Pancreas (tissue), 10 donors: ENCODE results near the gene GULP1. TPM values are rescaled to one million over a fixed set of nuclear protein-coding genes. Genes with fewer than 3 reads are reported as not detected.

ENCODE experiments used
- ATAC-seq, 4 donors: fragments of 200-7000 bp; cut with Tn5 transposase; one replicate each; pipeline versions ENCODE4 v1.8.0 to v1.9.1; 2020; ENCODE audit warnings: mild to moderate bottlenecking in 4 of 4, moderate library complexity in 4 of 4
- DNase-seq, 6 donors: peaks; one replicate each; pipeline ENCODE4 v3.0.0-alpha.2; 2020
- FAIRE-seq: peaks from 2 replicates; lab custom pipeline; 2012; peaks lifted over from hg19 to GRCh38; lab: Jason Lieb, UNC
- H3K27ac ChIP-seq, 4 donors: fragments of 200-600 bp; sonication (generic); 1 replicate in 3 of 4; 2 replicates in 1 of 4; pipeline versions ENCODE4 v1.5.0 to v1.8.0; 2020
- H3K27me3 ChIP-seq, 4 donors: fragments of 200-600 bp; one replicate each; pipeline ENCODE4 v1.8.0; 2021
- H3K36me3 ChIP-seq, 3 donors: fragments of 200-600 bp; sonication (generic) in 1 of 3; one replicate each; pipeline versions ENCODE4 v1.5.0 to v1.8.0; 2020 to 2021
- H3K4me1 ChIP-seq, 3 donors: fragments of 200-600 bp; one replicate each; pipeline ENCODE4 v1.8.0; 2021
- H3K4me3 ChIP-seq, 4 donors: fragments of 200-600 bp; sonication (generic) in 2 of 4; one replicate each; pipeline versions ENCODE4 v1.5.0 to v1.8.0; 2020 to 2021
- H3K9me3 ChIP-seq, 4 donors: fragments of 200-600 bp; one replicate each; pipeline ENCODE4 v1.8.0; 2021
- CTCF ChIP-seq, 4 donors: fragments of 200-600 bp; sonication (generic) in 3 of 4; IDR thresholded peaks; one replicate each; pipeline versions ENCODE4 v1.5.0 to v1.8.0; 2021; ENCODE audit warnings: antibody characterized with exemption in 4 of 4
- WGBS, 2 donors: extraction: QIAGEN DNeasy Blood & Tissue Kit; methylation state at CpG; one replicate each; pipeline ENCODE4 v1.1.7; 2013; 5-methylcytosine and 5-hydroxymethylcytosine counted together
- intact Hi-C, 3 donors: fragments of 100-400 bp; cut with DNase I; formaldehyde crosslinking; loops; one replicate each; pipeline versions ENCODE4 v1.11.1 to v1.14.2; 2022
- polyA plus RNA-seq, 2 donors: library from polyadenylated mRNA; stranded (reverse); fragments of 200-250 nt; gene quantifications; one replicate each; pipeline ENCODE4 v1.2.3, GENCODE V29; 2013
- total RNA-seq, 6 donors: library from RNA; stranded (reverse); fragmentation: NEBNext Ultra II Directional in 4 of 6; extraction: Animal tissue kit (Norgen Biotek cat#: 25700) in 4 of 6; gene quantifications; one replicate each; pipeline versions ENCODE4 v1.2.1 to v1.2.4, GENCODE V29; 2021 to 2023
- donor health status: healthy with polysubstance abuse.
- donor health status: DM: no; HTN: no; CAD: no; lungs with moderate emphysema.
- donor health status: DM: no; HTN: no; CAD: no.
- donor health status: control.
- donor health status: control.
- donor health status: Bipolar disorder and iron deficiency.
- donor health status: DM: yes; HTN: yes; CAD: no.
- donor health status: DM: no; HTN: no; CAD: no.
- donor health status: DM: no; HTN: no; CAD: no.
- donor health status: DM: yes; HTN: yes; CAD: no.

GULP1 gene
- total and polyA plus RNA-seq, 8 donors, result 5.4 to 35.7 (median 17.5) TPM

- Histone ChIP-seq H3K36me3 (no peaks in the 10 kb centered on the region), H3K9me3 (no peaks in the 10 kb centered on the region), H3K27me3 (no peaks in the 10 kb centered on the region), H3K27ac (no peak overlapping the region), H3K4me1 (peaks cover 0 to 6% (median 4%) of the 10 kb centered on the region in 3 donors), H3K4me3 (no peak overlapping the region)
- DNase-seq, result no peak
- no peak for ATAC-seq
- 96 to 97% methylated on average over 2 of the region's 2 CpGs for WGBS, 2 donors
- TF ChIP-seq CTCF (IDR thresholded peaks at IDR 0.05), result no peak
- no peak for FAIRE-seq
- intact Hi-C loops, result no loop called here
These were observed 189.8 kb downstream of the GULP1 start for GRCh38 chr2:188481474-188481873.

DNA sequence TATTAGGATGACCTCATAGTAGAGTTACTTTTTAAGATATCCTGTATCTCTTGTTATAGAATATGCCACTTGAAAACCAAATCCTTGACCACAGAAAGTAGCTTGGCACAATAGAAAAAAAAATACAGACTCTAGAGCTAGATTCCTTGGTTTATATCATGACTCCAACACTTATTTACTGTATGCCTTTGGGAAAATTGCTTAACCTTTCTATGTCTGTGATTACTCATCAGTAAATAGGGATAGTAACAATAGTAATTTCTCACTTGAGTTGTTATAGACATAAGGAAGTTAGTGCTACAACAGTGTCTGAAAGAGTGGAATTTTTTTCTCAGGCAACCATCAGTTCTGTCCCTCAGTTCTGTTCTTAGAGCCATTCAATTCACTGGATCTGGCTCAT is 193.8 kb downstream of the GULP1 start:
- no peaks in the 10 kb centered on the region for H3K36me3 ChIP-seq
- H3K9me3 ChIP-seq, result no peaks in the 10 kb centered on the region
- no peaks in the 10 kb centered on the region for H3K4me1 ChIP-seq
- TF ChIP-seq CTCF (IDR thresholded peaks at IDR 0.05), result no peak
- DNase-seq, result no peak
- intact Hi-C loops, result no loop called here
- H3K27me3 ChIP-seq, result no peaks in the 10 kb centered on the region
- FAIRE-seq, result no peak
- ATAC-seq, result no peak
- H3K4me3 ChIP-seq, result no peak overlapping the region
- no peak overlapping the region for H3K27ac ChIP-seq

DNA sequence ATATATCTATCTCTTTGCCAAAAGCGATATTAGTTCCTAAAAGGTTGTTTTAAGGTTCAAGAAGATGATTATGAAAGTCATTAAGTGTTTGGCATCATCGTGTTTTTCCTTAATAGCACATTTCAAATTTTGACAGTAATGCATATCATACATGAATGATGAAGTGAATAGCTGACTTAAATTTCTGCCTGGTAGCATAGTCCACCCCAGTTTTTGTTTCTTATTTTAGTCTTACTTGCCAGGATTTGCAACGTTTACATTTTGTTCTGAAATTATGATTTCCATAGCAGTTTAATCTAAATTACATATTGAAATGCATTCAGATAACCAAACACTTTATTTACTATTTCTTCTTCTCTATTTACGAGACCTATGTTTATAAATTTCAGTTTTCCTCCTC is 201.1 kb downstream of the GULP1 start:
- Histone ChIP-seq H3K27me3 (no peaks in the 10 kb centered on the region), H3K4me1 (no peaks in the 10 kb centered on the region), H3K36me3 (no peaks in the 10 kb centered on the region), H3K27ac (no peak overlapping the region), H3K4me3 (no peak overlapping the region), H3K9me3 (no peaks in the 10 kb centered on the region)
- intact Hi-C loops, result no loop called here
- FAIRE-seq (no peak), DNase-seq (no peak), ATAC-seq (no peak)
- no peak for TF ChIP-seq CTCF (IDR thresholded peaks at IDR 0.05)
- WGBS, 2 donors, result 86 to 87% methylated on average over 4 of the region's 4 CpGs

DNA sequence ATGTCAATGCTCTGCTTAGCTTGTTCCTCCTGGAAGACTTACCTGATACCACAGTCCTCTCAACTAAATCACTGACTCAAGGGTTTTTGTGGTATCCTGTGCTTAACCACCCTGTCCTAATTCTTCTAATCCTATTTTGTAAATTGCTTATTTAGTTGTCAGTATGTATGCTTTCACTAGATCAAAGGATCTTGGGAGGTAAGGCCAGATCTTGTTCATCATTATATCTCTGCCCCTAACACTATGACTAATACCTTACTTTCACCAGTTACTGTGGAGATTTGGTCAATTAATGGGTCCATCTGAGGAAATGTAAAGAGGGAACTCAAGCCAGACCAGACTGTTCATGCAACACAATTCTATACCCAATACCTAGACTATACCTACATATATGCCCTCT is 203.2 kb downstream of the GULP1 start:
- intact Hi-C loops, result no loop called here
- ATAC-seq, result no peak
- Histone ChIP-seq H3K4me3 (no peak overlapping the region), H3K27ac (no peak overlapping the region), H3K36me3 (no peaks in the 10 kb centered on the region), H3K9me3 (no peaks in the 10 kb centered on the region), H3K27me3 (no peaks in the 10 kb centered on the region), H3K4me1 (no peaks in the 10 kb centered on the region)
- DNase-seq, result no peak
- no peak for TF ChIP-seq CTCF (IDR thresholded peaks at IDR 0.05)
- FAIRE-seq, result no peak

- no peak for TF ChIP-seq CTCF (IDR thresholded peaks at IDR 0.05)
- Histone ChIP-seq H3K27ac (no peak overlapping the region), H3K4me1 (no peaks in the 10 kb centered on the region), H3K9me3 (no peaks in the 10 kb centered on the region), H3K27me3 (no peaks in the 10 kb centered on the region), H3K36me3 (no peaks in the 10 kb centered on the region), H3K4me3 (no peak overlapping the region)
- intact Hi-C loops, result no loop called here
- ATAC-seq, result peak in 1 of 4 donors; percentile 34
- no peak for DNase-seq
- 88 to 92% methylated on average over 2 of the region's 2 CpGs for WGBS, 2 donors
- FAIRE-seq, result no peak
These were observed 204.3 kb downstream of the GULP1 start for GRCh38 chr2:188495969-188496431.
